NB4 (cell line): ENCODE results near the gene C1orf52.

Source experiments
- CTCF ChIP-seq: IDR thresholded peaks from one replicate; pipeline ENCODE4 v1.5.1; 2012; ENCODE audit warnings: low read depth, low read length
- MAX ChIP-seq: IDR thresholded peaks from 2 replicates; pipeline ENCODE4 v1.6.1; 2011; ENCODE audit warnings: low read depth, low read length

GRCh38 chr1:85307987-85308832 lies 48.7 kb upstream of the C1orf52 start:
- no peak; the same call in 1 of the 2 replicates for TF ChIP-seq MAX
- peak; percentile 82 for TF ChIP-seq CTCF
